Lower leg skin (tissue), 4 donors: ENCODE results near the gene ITGA7. TPM values are rescaled to one million over a fixed set of nuclear protein-coding genes. Genes with fewer than 3 reads are reported as not detected.

Experiments
- DNase-seq, 2 donors: peaks; one replicate each; pipeline ENCODE4 v3.0.0-alpha.2; 2019; ENCODE audit warnings: low spot score in 2 of 2
- H3K4me3 ChIP-seq: fragments of 200-600 bp; sonication (generic); 2 replicates; pipeline ENCODE4 v1.5.1; 2017; ENCODE audit warnings: mild to moderate bottlenecking, low read depth; ENCODE audit not compliant: poor library complexity, severe bottlenecking
- CTCF ChIP-seq, 3 donors: fragments of 450-650 bp; IDR thresholded peaks; one replicate each; pipeline ENCODE4 v1.5.1; 2016; ENCODE audit warnings: antibody characterized with exemption in 3 of 3, mild to moderate bottlenecking in 3 of 3, moderate library complexity in 2 of 3
- POLR2A ChIP-seq, 2 donors: fragments of 450-650 bp; IDR thresholded peaks; one replicate each; pipeline ENCODE4 v1.6.1; 2016 to 2017; ENCODE audit warnings: antibody characterized with exemption in 2 of 2, mild to moderate bottlenecking in 1 of 2, moderate library complexity in 1 of 2
- WGBS, 2 donors: methylation state at CpG; one replicate each; pipeline ENCODE4 v1.1.5; 2018; 5-methylcytosine and 5-hydroxymethylcytosine counted together
- intact Hi-C: fragments of 100-400 bp; cut with DNase I; formaldehyde crosslinking; loops from one replicate; pipeline ENCODE4 v1.15.0; 2023; ENCODE audit warnings: low total_unique reads
- total RNA-seq, 4 donors: library from RNA; depleted of rRNA; stranded (reverse); fragments of >200 nt; gene quantifications; one replicate each; pipeline ENCODE4 v1.1.0, GENCODE V29; 2016

ITGA7 gene
- total RNA-seq, 4 donors from 2014 or later = 11.0 to 20.9 (median 12.8) TPM

- WGBS, 2 donors = 27 to 41% methylated on average over 10 of the region's 10 CpGs
- intact Hi-C loops = no loop called here
- no peak for TF ChIP-seq CTCF (IDR thresholded peaks at IDR 0.05)
- TF ChIP-seq POLR2A (IDR thresholded peaks at IDR 0.05) = no peak
- no peak overlapping the region for H3K4me3 ChIP-seq
- no peak for DNase-seq
Observed at GRCh38 chr12:55726971-55727370, 19.3 kb upstream of the ITGA7 start.

- H3K4me3 ChIP-seq = no peak overlapping the region
- intact Hi-C loops = no loop called here
- WGBS, 2 donors = 52 to 53% methylated on average over 3 of the region's 3 CpGs
- no peak for DNase-seq
- no peak for TF ChIP-seq POLR2A (IDR thresholded peaks at IDR 0.05)
- no peak for TF ChIP-seq CTCF (IDR thresholded peaks at IDR 0.05)
Observed at GRCh38 chr12:55725556-55725955, 17.9 kb upstream of the ITGA7 start.

GRCh38 chr12:55724940-55725309, 17.2 kb upstream of the ITGA7 start:
- no peak for TF ChIP-seq CTCF (IDR thresholded peaks at IDR 0.05)
- no peak for TF ChIP-seq POLR2A (IDR thresholded peaks at IDR 0.05)
- no peak for DNase-seq
- WGBS, 2 donors = 43 to 50% methylated on average over 3 of the region's 3 CpGs
- intact Hi-C loops = no loop called here
- no peak overlapping the region for H3K4me3 ChIP-seq

- intact Hi-C loops = no loop called here
- TF ChIP-seq POLR2A (IDR thresholded peaks at IDR 0.05) (no peak), CTCF (IDR thresholded peaks at IDR 0.05) (no peak)
- DNase-seq = peak; percentile 71 to 93
- 34 to 41% methylated on average over 11 of the region's 11 CpGs for WGBS, 2 donors
- no peak overlapping the region for H3K4me3 ChIP-seq
Observed at GRCh38 chr12:55724226-55724939, 16.7 kb upstream of the ITGA7 start.

GRCh38 chr12:55723516-55724225, 16.0 kb upstream of the ITGA7 start:
- 55 to 64% methylated on average over 10 of the region's 10 CpGs for WGBS, 2 donors
- intact Hi-C loops = no loop called here
- DNase-seq = no peak
- H3K4me3 ChIP-seq = no peak overlapping the region
- TF ChIP-seq CTCF (IDR thresholded peaks at IDR 0.05) (no peak), POLR2A (IDR thresholded peaks at IDR 0.05) (no peak)
